Right ventricle myocardium superior (tissue), 1 donor: ENCODE results near the gene STK32C. TPM values are rescaled to one million over a fixed set of nuclear protein-coding genes. Genes with fewer than 3 reads are reported as not detected.

Experiments
- ATAC-seq: fragments of 200-7000 bp; cut with Tn5 transposase; one replicate; pipeline ENCODE4 v1.9.1; 2020; ENCODE audit warnings: mild to moderate bottlenecking; ENCODE audit not compliant: poor library complexity
- DNase-seq: peaks from one replicate; pipeline ENCODE4 v3.0.0-alpha.2; 2020
- intact Hi-C: fragments of 100-400 bp; cut with DNase I; formaldehyde crosslinking; loops from one replicate; pipeline ENCODE4 v1.11.2; 2022
- total RNA-seq: library from RNA; stranded (reverse); fragmentation: NEBNext Ultra II Directional; extraction: Animal tissue kit (Norgen Biotek cat#: 25700); gene quantifications from one replicate; pipeline ENCODE4 v1.2.1, GENCODE V29; 2021
- donor health status: DM: no; HTN: yes; CAD: no; lungs with severe emphysema.

The STK32C gene
- total RNA-seq, 1 donor from 2014 or later, result 5.9 TPM

DNA sequence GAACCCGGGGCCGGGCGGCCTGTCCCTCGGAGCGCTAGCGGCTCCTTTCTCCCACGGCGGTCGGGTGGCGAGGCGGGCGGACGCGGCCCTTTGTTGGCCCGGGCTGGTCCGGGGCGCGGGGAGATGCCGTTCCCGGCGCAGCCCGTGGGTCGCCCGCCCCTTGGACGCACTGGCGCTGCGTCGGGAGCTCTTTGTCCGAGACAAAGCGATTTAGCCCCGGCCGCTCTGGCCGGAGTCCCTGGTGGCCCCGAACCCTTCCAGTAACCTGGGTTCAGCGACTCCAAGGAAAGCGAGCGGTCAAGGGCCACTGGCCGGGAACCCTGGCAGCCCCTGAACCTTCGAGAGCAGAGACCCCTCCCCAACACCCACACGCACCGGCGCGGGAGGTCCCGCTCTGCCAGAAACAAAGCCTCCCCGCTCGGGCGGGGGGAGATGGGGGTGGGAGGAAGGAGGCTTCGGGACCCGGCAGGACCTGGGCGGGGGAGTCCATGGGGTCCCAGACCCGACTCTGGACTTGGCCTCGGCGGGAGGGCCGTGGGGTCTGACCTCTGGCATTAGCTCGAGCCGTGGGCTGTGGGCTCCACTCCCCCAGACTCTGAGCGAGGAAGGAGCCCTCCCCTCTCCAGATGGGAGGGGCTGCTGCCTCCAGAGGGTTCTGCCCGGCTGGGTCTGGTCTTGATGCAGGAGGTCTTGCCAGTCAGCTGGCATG, 120.2 kb downstream of the STK32C start:
- ATAC-seq, result peak; percentile 17
- DNase-seq, result no peak
- intact Hi-C loops, result no loop called here

DNA sequence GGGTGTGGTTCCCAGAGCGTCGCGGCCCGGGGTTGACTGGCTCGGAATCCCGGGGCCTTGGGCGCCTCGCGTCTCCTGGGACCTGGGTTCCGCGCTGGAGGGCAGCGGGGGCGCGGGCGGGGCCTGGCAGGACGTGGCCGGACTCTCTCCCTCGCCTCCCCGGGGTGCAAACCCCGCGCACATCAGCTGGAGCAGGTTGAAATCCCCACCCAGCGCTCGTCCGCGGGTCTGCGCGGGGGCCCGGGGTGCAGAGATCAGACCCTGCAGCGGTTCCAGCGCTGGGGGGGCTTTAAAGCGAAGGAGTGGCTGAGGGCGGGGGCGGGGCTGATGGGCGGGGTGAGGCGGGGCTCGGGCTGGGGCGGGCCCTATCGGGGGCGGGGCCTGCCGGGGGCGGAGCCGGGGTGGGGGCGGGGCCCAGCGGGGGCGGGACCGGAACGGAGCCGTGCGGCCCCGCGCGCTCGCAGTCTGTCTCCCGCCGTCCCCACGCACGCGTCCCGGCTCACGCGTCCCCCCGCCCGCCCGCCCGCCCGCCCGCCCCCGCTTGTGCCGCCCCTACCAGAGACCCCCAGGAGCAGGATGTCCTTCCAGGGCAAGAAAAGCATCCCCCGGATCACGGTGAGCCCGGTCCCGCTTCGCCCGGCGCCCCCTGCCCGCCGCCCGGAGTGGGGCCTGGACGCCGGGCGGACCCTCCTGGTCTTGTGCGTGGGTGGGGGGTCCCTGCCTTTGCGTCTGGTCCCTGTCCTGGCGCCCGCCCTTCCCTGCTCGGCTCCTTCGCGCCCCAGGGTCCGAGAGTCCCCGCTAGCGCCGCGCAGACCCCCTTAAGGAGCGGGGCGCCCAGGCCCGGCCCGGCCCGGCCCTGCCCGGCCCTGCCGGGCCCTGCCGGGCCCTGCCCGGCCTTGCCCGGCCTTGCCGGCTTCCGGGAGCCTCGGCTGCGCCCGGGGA, 121.0 kb downstream of the STK32C start, which contains the start of gene DPYSL4:
Gene DPYSL4, plus strand, starts transcription at position 461 of the 942 bp plus-strand sequence. Its CDS starts 116 bp downstream, at position 577.
- ATAC-seq, result peak; percentile 76
- intact Hi-C loops, result no loop called here
- peak; percentile 61 for DNase-seq

GRCh38 chr10:132185601-132186487, 121.9 kb downstream of the STK32C start:
- intact Hi-C loops, result no loop called here
- DNase-seq, result peak; percentile 58
- ATAC-seq, result peak; percentile 83

- DNase-seq (peak; percentile 30), ATAC-seq (no peak)
- intact Hi-C loops, result no loop called here
Observed at GRCh38 chr10:132184816-132185593, 122.7 kb downstream of the STK32C start.

GRCh38 chr10:132183046-132183445, 124.7 kb downstream of the STK32C start:
- no peak for ATAC-seq
- peak; percentile 34 for DNase-seq
- intact Hi-C loops, result no loop called here

DNA sequence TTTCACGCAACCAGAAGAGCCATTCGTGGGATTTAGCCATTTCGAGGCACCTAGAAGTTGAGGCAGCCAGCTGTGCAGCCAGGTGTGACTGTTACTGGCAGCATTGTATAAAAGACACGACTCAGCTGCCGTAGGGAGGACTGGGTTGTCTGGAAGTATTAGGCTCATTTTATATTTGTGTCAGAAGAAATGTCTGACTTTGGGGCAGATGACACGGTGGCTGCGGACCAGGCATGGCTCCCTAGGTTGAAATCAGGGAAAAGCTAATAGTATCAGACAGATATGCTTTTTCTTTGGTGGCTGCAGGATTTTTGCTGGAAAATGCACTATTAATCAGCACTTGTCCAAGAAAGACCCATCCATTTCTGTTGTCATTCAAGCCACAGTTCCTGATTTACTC, 125.2 kb downstream of the STK32C start:
- ATAC-seq, result no peak
- intact Hi-C loops, result no loop called here
- no peak for DNase-seq

DNA sequence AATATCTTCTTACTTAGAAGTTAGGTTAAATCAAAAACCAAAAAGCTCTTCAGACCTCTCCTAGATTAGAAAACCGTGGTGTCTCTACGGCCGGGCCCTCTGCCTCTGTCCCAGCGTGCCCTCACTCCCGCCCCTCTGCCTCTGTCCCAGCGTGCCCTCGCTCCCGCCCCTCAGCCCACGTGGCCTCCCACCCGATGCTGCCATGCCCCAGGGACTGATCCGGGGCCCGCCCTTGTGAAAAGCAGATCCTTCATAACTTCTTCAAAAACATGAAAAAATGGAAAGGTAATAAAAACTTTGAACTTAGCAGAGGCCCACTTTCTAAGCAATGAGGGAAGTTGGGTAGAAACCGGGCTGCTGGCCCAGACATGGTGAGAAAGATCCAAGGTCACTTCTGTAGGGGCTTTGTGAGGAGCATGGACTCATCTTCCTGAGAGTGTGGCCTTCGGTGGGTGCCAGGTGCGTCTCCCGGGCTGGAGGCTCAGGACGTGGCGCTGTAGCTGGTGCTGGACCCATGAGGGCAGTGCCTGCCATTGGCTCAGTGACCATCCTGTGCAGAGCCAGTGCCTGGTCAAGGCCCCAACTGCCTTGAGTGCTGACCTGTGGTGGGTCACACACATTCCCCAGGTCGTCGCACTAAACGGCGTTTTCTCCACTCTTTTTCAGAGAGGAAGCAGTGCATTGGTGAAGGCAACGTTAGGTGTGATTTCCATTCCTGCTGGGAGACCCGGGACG, 125.9 kb downstream of the STK32C start:
- intact Hi-C loops, result no loop called here
- ATAC-seq, result no peak
- peak; percentile 30 for DNase-seq

GRCh38 chr10:132180736-132181135, 127.0 kb downstream of the STK32C start:
- intact Hi-C loops, result no loop called here
- DNase-seq, result no peak
- ATAC-seq, result no peak

DNA sequence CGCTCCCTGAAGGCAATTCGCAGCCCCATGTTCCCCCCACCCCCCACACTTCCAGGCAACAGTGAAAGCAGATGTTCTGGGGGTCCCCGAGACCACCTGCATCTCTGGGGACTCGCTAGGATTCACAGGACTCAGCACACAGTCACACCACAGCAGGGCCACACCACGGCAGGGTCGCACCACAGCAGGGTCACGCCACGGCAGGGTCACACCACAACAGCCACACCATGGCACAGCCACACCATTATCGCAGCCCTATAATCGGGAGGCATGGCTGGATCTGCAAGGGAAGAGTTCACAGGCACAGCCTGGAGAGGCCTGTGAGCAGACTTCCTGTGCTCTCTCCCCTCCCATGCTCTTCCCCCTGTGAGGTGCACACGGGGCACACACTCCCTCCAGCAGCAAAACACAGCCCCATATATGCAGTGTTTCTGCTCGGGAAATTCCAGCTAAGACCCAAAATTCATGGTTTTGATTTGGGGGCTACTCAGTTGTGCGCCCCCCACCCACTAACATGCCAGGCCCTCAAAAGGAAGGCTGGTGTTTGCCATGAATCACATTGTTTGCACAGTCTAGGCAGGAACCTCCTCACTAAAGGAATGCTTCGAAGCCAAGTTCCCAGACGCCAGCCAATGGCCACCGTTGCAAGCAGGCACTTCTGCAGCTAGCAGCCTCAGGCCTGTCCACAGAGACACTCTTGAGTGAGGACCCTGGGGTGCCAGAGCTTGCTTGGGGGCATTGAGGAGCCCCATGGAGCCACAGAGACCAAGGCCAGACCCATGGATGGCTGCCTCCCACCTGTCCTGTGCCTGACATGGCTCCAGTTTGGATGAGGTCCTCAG, 128.0 kb downstream of the STK32C start:
- DNase-seq, result peak; percentile 18
- intact Hi-C loops, result no loop called here
- no peak for ATAC-seq

- intact Hi-C loops, result no loop called here
- peak; percentile 69 for ATAC-seq
- DNase-seq, result peak; percentile 40
Observed at GRCh38 chr10:132178672-132179545, 128.8 kb downstream of the STK32C start.

GRCh38 chr10:132178046-132178445, 129.7 kb downstream of the STK32C start:
- ATAC-seq (no peak), DNase-seq (no peak)
- intact Hi-C loops, result no loop called here

GRCh38 chr10:132176623-132177500, 130.9 kb downstream of the STK32C start:
- intact Hi-C loops, result no loop called here
- peak; percentile 13 for DNase-seq
- no peak for ATAC-seq

DNA sequence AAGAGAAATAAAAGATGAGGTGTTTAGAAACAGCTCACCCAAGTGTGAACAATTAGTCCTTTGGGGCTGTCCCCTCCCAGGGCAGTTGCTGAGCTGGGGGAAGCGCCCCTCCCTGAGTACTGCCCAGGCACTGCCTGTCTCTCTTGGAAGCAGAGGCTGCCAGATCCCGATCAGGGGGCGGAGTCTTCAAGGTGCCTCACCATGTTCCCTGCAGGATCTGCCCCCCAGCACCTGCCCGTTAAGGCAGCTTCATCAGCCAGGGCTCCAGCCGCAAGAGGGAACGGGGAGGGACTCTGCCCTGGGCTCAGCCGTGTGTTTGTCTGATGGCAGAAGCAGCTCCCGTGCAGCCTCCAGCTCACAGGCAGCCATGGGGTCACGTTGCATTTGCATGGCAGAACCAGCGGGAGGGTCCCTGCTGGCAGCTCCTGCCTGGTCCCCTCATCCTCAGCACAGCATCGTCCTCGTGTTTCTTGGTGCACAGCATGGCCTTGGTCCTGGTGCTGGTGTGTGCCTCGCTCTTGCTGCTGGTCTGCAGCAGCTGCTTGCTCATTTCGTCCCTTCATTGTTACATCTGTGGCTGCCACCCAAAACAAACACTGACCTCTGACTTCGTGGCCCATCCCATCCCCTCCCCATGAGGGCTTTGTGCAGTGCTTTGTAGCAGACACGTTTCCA, 131.7 kb downstream of the STK32C start:
- ATAC-seq, result peak; percentile 15
- DNase-seq, result peak; percentile 42
- intact Hi-C loops, result no loop called here

DNA sequence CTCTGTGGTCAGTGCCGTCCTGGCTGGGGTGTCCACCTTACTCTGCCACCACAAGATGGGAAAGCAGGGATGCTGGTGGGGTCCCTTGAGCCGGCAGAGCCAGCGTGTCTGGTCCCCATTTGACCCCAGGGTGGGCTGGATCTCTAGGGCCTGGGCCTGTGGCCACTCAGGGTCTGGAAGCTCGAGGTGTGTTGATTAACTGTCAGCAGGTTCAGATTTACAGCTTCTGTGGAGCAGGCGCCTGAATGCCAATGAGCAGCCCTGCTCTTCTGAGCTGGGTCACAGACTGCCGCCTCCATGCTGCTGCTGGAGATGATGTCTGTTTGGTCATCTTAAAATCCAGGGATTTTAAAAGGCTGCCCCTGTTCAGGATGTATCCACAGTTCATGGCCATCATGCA, 132.3 kb downstream of the STK32C start:
- DNase-seq (peak; percentile 17), ATAC-seq (no peak)
- intact Hi-C loops, result no loop called here
